Measurements from ENCODE around the gene NCOR2. TPM values are rescaled to one million over a fixed set of nuclear protein-coding genes. Genes with fewer than 3 reads are reported as not detected.

NCOR2 gene
- total RNA-seq, 3 donors from 2014 or later (not counting 1 experiment from before 2014, with no cell fraction given) = 109 to 126 (median 125) TPM

DNA sequence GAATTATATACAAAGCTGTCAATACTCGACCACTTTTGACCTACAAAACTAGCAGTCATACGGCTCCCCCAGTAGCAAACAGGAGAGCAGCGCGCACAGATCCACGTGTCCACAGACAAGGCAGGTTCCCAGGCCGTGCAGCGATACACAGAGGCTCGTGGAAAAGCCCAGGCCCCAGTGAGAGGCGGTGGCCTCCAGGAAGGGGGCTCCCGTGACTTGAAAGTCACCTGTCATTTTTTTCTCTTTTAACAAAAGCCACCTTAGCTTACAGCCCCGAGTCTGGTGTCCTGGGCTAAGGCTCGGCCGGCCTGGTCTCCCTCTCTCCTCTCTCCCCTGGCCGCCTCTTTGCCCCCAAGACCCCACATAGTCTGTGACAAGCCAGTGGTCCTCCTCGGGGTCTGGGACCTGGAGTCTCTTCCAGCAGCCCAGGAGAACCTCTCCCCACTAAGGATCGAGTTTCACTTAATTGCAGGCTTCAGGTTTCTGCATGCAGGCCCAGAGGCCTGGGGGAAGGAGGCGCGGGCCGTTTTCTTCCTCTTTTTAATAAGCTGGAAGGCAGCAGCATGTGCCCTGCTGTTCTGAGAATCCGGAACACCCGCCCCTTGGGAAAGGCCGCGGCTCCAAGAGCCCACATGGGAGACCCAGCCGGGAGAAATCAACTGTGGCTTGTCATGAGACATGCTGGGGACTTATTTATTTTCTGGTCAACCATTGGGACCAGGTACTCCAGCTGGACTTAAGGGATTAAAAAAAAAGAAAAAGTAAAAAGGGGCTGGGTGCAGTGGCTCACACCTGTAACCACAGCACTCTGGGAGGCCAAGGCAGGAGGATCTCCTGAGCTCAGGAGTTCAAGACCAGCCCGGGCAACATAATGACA lies 15.9 kb downstream of the NCOR2 start:
- Mint-ChIP-seq H3K27ac (peak overlapping the region in 1 of 2 donors; percentile 79), H3K4me1 (peaks cover 29 to 68% of the 10 kb centered on the region in 2 donors), H3K4me3 (no peak overlapping the region), H3K27me3 (ENCODE audit: low read depth in 2 of 2) (no peaks in the 10 kb centered on the region), H3K36me3 (no peaks in the 10 kb centered on the region), H3K9me3 (no peaks in the 10 kb centered on the region)
- Histone ChIP-seq H3K9me3 (ENCODE audit: control insufficient read depth, insufficient read depth, low read length) (no peaks in the 10 kb centered on the region), H3K4me1 (ENCODE audit: control insufficient read depth, insufficient read depth, low read length) (peaks cover 54% of the 10 kb centered on the region), H3K4me3 (ENCODE audit: low read length) (no peak overlapping the region), H3K36me3 (ENCODE audit: control insufficient read depth, insufficient read depth, low read length) (no peaks in the 10 kb centered on the region), H3K27me3 (ENCODE audit: control insufficient read depth, insufficient read depth, low read length) (no peaks in the 10 kb centered on the region), H3K27ac (ENCODE audit: low read length) (no peak overlapping the region)
- WGBS (ENCODE audit: insufficient coverage) = 56% methylated on average over 24 of the region's 25 CpGs
- TF ChIP-seq, protein P1, sequence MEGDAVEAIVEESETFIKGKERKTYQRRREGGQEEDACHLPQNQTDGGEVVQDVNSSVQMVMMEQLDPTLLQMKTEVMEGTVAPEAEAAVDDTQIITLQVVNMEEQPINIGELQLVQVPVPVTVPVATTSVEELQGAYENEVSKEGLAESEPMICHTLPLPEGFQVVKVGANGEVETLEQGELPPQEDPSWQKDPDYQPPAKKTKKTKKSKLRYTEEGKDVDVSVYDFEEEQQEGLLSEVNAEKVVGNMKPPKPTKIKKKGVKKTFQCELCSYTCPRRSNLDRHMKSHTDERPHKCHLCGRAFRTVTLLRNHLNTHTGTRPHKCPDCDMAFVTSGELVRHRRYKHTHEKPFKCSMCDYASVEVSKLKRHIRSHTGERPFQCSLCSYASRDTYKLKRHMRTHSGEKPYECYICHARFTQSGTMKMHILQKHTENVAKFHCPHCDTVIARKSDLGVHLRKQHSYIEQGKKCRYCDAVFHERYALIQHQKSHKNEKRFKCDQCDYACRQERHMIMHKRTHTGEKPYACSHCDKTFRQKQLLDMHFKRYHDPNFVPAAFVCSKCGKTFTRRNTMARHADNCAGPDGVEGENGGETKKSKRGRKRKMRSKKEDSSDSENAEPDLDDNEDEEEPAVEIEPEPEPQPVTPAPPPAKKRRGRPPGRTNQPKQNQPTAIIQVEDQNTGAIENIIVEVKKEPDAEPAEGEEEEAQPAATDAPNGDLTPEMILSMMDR (IDR thresholded peaks at IDR 0.05) = no peak
- ATAC-seq = no peak
- intact Hi-C loops (cut with micrococcal nuclease) = no loop called here
- no peak for DNase-seq

DNA sequence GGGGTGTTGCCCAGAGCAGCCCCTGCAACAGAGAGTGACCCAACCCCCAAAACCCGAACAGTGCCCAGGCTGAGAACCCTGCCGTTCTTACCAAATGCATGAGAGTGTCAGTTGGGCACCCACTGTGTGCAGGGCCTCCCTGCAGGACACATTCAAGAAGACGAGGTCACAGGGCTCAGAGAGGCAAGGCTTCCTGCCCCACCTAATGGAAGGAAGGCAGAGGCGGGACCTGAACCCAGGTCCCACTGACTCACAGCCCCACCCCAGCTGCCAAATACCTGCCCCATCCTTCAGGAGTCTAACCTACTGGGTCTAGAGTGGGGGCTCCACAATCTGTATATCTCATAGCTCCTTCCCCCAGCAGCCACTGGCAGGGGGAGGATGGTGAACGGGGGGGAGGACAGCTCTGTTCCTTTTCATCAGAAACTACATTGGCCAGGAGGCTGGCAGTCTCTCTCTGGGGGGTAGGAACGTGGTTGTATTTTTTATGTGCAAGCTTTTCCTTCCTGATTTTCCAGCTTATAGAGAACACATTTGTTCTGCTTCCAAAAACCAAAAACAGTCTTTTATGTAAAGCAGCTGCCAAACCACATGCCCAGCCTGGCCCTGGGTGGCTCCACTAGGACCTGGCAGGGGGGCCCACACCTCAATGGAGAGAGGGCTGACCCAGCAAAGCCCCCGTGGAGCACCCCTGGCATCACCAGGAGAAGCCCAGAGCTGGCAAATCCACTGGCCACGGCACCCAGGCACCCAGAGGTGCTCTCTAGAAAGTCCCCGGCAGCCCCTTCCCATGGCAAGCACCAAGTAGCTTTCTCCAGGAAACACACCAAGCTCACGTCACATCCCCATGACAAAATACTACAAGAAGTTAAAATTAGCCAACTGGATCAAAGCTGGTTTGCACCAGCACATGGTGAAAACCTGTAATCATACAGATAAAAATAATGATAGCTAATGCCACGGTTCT lies 17.0 kb downstream of the NCOR2 start:
- TF ChIP-seq, protein P1 (IDR thresholded peaks at IDR 0.05) = no peak
- ATAC-seq (no peak), DNase-seq (no peak)
- intact Hi-C loops (cut with micrococcal nuclease) = no loop called here
- no peaks in the 10 kb centered on the region for H3K36me3 ChIP-seq (ENCODE audit: control insufficient read depth, insufficient read depth, low read length)
- Mint-ChIP-seq H3K27me3 (ENCODE audit: low read depth in 2 of 2) (no peaks in the 10 kb centered on the region), H3K4me3 (no peak overlapping the region), H3K4me1 (peaks cover 34 to 66% of the 10 kb centered on the region in 2 donors), H3K27ac (peak overlapping the region in 1 of 2 donors; percentile 16), H3K9me3 (no peaks in the 10 kb centered on the region), H3K36me3 (no peaks in the 10 kb centered on the region)
- H3K9me3 ChIP-seq (ENCODE audit: control insufficient read depth, insufficient read depth, low read length) = no peaks in the 10 kb centered on the region
- 59% methylated on average over 8 of the region's 11 CpGs for WGBS (ENCODE audit: insufficient coverage)
- no peak overlapping the region for H3K4me3 ChIP-seq (ENCODE audit: low read length)
- peaks cover 61% of the 10 kb centered on the region for H3K4me1 ChIP-seq (ENCODE audit: control insufficient read depth, insufficient read depth, low read length)
- H3K27me3 ChIP-seq (ENCODE audit: control insufficient read depth, insufficient read depth, low read length) = no peaks in the 10 kb centered on the region
- no peak overlapping the region for H3K27ac ChIP-seq (ENCODE audit: low read length)

DNA sequence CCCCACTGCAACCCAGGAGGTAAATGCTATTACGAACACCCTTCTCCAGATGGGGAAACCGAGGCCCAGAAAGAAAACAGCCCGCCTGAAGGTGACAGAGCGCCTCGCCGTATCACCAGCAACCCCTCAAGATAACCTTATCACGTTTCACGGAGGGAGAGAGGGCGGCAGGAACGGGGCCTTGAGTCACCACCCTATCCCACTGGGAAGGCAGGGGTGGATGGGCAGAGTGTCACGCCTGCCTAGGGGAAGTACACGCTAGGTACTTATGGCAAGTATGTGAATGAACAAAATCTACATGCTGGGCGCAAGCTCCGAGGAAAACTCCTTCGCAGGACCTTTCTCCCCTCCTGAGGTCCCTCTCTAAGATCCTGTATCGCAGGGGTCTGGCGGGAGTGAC lies 17.8 kb downstream of the NCOR2 start:
- 93% methylated on average over 15 of the region's 17 CpGs for WGBS (ENCODE audit: insufficient coverage)
- Histone ChIP-seq H3K4me1 (ENCODE audit: control insufficient read depth, insufficient read depth, low read length) (peaks cover 61% of the 10 kb centered on the region), H3K4me3 (ENCODE audit: low read length) (no peak overlapping the region), H3K9me3 (ENCODE audit: control insufficient read depth, insufficient read depth, low read length) (no peaks in the 10 kb centered on the region), H3K36me3 (ENCODE audit: control insufficient read depth, insufficient read depth, low read length) (no peaks in the 10 kb centered on the region), H3K27ac (ENCODE audit: low read length) (no peak overlapping the region), H3K27me3 (ENCODE audit: control insufficient read depth, insufficient read depth, low read length) (no peaks in the 10 kb centered on the region)
- intact Hi-C loops (cut with micrococcal nuclease) = no loop called here
- H3K27me3 Mint-ChIP-seq (ENCODE audit: low read depth in 2 of 2) = no peaks in the 10 kb centered on the region
- no peaks in the 10 kb centered on the region for H3K36me3 Mint-ChIP-seq
- no peak overlapping the region for H3K4me3 Mint-ChIP-seq
- no peak overlapping the region for H3K27ac Mint-ChIP-seq
- H3K4me1 Mint-ChIP-seq = peaks cover 41 to 66% of the 10 kb centered on the region in 2 donors
- ATAC-seq = no peak
- TF ChIP-seq, protein P1 (IDR thresholded peaks at IDR 0.05) = no peak
- no peak for DNase-seq
- H3K9me3 Mint-ChIP-seq = no peaks in the 10 kb centered on the region
